ENCODE data around the gene JAKMIP2. TPM values are rescaled to one million over a fixed set of nuclear protein-coding genes. Genes with fewer than 3 reads are reported as not detected.

The JAKMIP2 gene
- total RNA-seq, 1 experiment from 2014 or later = 10.9 TPM

GRCh38 chr5:147818290-147818689, 35.8 kb upstream of the JAKMIP2 start (continued):
- TF ChIP-seq ZNF532 (CRISPR knock-in tag; IDR thresholded peaks at IDR 0.05; ENCODE audit: borderline replicate concordance) (no peak), ZNF219 (CRISPR knock-in tag; IDR thresholded peaks at IDR 0.05; ENCODE audit: borderline replicate concordance) (no peak), ARID4B (CRISPR knock-in tag; IDR thresholded peaks at IDR 0.05; ENCODE audit: borderline replicate concordance) (no peak), SP1 (CRISPR knock-in tag; conservative IDR thresholded peaks at IDR 0.05) (no peak), PRRX2 (CRISPR knock-in tag; IDR thresholded peaks at IDR 0.05) (no peak), ZNF121 (CRISPR knock-in tag; IDR thresholded peaks at IDR 0.05) (no peak), ZNF396 (CRISPR knock-in tag; IDR thresholded peaks at IDR 0.05; ENCODE audit: borderline replicate concordance) (no peak), NR1H2 (CRISPR knock-in tag; IDR thresholded peaks at IDR 0.05) (no peak), CBFB (CRISPR knock-in tag; IDR thresholded peaks at IDR 0.05; ENCODE audit: low read depth) (no peak), ERG (CRISPR knock-in tag; IDR thresholded peaks at IDR 0.05) (no peak), SOX15 (CRISPR knock-in tag; IDR thresholded peaks at IDR 0.05) (no peak)
- TF ChIP-seq, protein P1, sequence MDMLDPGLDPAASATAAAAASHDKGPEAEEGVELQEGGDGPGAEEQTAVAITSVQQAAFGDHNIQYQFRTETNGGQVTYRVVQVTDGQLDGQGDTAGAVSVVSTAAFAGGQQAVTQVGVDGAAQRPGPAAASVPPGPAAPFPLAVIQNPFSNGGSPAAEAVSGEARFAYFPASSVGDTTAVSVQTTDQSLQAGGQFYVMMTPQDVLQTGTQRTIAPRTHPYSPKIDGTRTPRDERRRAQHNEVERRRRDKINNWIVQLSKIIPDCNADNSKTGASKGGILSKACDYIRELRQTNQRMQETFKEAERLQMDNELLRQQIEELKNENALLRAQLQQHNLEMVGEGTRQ (CRISPR knock-in tag; IDR thresholded peaks at IDR 0.05) = no peak
- TF ChIP-seq, protein P2, sequence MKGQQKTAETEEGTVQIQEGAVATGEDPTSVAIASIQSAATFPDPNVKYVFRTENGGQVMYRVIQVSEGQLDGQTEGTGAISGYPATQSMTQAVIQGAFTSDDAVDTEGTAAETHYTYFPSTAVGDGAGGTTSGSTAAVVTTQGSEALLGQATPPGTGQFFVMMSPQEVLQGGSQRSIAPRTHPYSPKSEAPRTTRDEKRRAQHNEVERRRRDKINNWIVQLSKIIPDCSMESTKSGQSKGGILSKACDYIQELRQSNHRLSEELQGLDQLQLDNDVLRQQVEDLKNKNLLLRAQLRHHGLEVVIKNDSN (CRISPR knock-in tag; IDR thresholded peaks at IDR 0.05) = no peak

DNA sequence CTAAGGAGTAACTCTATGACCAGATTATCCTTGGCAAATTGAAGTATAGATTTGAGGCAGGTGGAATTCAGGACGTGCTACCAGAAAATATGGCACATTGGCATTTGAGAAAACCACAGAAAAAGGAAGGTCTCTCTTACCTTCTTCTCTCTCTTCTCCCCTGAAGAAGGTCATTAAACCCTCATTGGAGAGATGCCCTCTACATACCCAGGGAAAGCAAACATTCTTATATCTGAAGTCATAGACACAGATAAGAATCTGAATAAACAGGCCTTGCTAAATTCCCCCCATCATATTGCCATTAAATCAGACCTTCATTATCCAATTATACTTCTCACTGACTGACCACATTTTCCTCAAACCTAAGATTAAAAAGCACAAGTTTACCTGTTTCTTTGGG, 31.2 kb upstream of the JAKMIP2 start:
- Mint-ChIP-seq H3K9me3 (peaks cover 10% of the 10 kb centered on the region), H3K27ac (no peak overlapping the region), H3K4me3 (no peak overlapping the region), H3K27me3 (ENCODE audit: low read depth) (no peaks in the 10 kb centered on the region; the same call in 1 of the 2 replicates), H3K4me1 (peaks cover 4% of the 10 kb centered on the region; the same call in 1 of the 2 replicates), H3K36me3 (peaks cover 4% of the 10 kb centered on the region)
- POLR2A ChIA-PET = no interaction called here
- CTCF ChIA-PET = interaction anchor here (1.7 kb wide), 1 partner anchor 9 kb away, joined by 5 read pairs; no protein-coding TSS in a partner anchor
- DNase-seq (ENCODE audit: low spot score) = no peak
- no peak for ATAC-seq
- TF ChIP-seq ZNF423 (CRISPR knock-in tag; IDR thresholded peaks at IDR 0.05) = no peak
- no peak for TF ChIP-seq JAZF1 (CRISPR knock-in tag; IDR thresholded peaks at IDR 0.05)
- TF ChIP-seq, protein P3, sequence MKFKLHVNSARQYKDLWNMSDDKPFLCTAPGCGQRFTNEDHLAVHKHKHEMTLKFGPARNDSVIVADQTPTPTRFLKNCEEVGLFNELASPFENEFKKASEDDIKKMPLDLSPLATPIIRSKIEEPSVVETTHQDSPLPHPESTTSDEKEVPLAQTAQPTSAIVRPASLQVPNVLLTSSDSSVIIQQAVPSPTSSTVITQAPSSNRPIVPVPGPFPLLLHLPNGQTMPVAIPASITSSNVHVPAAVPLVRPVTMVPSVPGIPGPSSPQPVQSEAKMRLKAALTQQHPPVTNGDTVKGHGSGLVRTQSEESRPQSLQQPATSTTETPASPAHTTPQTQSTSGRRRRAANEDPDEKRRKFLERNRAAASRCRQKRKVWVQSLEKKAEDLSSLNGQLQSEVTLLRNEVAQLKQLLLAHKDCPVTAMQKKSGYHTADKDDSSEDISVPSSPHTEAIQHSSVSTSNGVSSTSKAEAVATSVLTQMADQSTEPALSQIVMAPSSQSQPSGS (CRISPR knock-in tag; IDR thresholded peaks at IDR 0.05; ENCODE audit: borderline replicate concordance, low read depth) = no peak
- TF ChIP-seq, protein P4, sequence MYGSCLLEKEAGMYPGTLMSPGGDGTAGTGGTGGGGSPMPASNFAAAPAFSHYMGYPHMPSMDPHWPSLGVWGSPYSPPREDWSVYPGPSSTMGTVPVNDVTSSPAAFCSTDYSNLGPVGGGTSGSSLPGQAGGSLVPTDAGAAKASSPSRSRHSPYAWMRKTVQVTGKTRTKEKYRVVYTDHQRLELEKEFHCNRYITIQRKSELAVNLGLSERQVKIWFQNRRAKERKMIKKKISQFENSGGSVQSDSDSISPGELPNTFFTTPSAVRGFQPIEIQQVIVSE (CRISPR knock-in tag; IDR thresholded peaks at IDR 0.05; ENCODE audit: borderline replicate concordance) = no peak
- TF ChIP-seq, protein P5, sequence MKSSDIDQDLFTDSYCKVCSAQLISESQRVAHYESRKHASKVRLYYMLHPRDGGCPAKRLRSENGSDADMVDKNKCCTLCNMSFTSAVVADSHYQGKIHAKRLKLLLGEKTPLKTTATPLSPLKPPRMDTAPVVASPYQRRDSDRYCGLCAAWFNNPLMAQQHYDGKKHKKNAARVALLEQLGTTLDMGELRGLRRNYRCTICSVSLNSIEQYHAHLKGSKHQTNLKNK (CRISPR knock-in tag; IDR thresholded peaks at IDR 0.05) = no peak
- TF ChIP-seq SOX15 (CRISPR knock-in tag; IDR thresholded peaks at IDR 0.05) = no peak
- no peak for TF ChIP-seq HMGXB4 (CRISPR knock-in tag; IDR thresholded peaks at IDR 0.05)
